ENCODE measurements around the gene CTRB2. TPM values are rescaled to one million over a fixed set of nuclear protein-coding genes. Genes with fewer than 3 reads are reported as not detected.

Gene CTRB2
- total and polyA plus RNA-seq, 3 donors from 2014 or later = 0.63 to 1.1 (median 0.69) TPM

DNA sequence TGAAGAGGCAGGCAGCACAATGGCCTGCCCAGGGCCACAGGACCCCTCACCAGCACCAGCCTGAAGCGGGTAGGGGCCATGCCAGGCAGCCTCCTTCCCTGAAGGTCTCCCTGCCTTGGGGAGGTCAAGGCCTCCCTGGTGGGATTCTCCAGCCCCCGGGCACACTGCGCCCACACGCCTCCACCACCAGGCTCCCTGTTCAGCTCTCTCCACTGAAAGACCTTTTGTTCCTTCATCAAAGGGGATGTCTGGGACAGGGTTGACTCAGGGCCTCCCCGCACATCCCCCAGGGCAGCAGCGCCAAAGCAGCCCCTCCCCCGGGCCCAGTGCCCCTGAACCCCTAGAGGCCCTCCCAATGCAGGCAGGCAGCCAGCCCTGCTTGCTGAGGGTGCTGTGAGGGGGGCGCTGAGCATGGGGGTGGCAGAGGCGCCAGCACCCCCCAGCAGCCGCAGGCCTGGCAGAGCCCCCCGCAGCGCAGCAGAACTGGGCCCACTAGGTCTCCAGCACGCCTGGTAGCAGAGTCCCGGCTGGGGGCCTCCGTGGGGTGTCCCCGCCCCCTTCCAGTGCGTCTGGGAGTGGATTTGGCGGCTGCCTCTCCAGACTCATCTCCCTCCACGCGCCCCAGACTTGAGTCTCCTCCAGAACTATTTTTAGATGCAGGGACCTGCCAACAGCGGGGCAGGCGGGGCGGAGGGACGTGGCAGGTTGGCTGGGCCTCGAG lies 31.3 kb upstream of the CTRB2 start:
- H3K4me1 ChIP-seq = peaks cover 70% of the 10 kb centered on the region
- no peak for TF ChIP-seq POLR2A (IDR thresholded peaks at IDR 0.05)
- TF ChIP-seq, protein P1, sequence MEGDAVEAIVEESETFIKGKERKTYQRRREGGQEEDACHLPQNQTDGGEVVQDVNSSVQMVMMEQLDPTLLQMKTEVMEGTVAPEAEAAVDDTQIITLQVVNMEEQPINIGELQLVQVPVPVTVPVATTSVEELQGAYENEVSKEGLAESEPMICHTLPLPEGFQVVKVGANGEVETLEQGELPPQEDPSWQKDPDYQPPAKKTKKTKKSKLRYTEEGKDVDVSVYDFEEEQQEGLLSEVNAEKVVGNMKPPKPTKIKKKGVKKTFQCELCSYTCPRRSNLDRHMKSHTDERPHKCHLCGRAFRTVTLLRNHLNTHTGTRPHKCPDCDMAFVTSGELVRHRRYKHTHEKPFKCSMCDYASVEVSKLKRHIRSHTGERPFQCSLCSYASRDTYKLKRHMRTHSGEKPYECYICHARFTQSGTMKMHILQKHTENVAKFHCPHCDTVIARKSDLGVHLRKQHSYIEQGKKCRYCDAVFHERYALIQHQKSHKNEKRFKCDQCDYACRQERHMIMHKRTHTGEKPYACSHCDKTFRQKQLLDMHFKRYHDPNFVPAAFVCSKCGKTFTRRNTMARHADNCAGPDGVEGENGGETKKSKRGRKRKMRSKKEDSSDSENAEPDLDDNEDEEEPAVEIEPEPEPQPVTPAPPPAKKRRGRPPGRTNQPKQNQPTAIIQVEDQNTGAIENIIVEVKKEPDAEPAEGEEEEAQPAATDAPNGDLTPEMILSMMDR (IDR thresholded peaks at IDR 0.05) = peak in 1 of 3 experiments; percentile 11
- H3K4me3 ChIP-seq = no peak overlapping the region
- WGBS, 2 donors = 28 to 60% methylated on average over 1 to 13 of the region's 25 CpGs
- no peaks in the 10 kb centered on the region for H3K36me3 ChIP-seq (ENCODE audit: low read depth, missing control alignments)
- intact Hi-C loops (cut with DNase I; ENCODE audit: low total_unique reads) = loop anchor here (10.0 kb wide), 1 partner anchor 147 kb away; no protein-coding TSS in a partner anchor
- no peaks in the 10 kb centered on the region for H3K9me3 ChIP-seq
- H3K27me3 ChIP-seq = no peaks in the 10 kb centered on the region
- peak; percentile 94 for DNase-seq
- peak overlapping the region; percentile 71 to 79 for H3K27ac ChIP-seq

DNA sequence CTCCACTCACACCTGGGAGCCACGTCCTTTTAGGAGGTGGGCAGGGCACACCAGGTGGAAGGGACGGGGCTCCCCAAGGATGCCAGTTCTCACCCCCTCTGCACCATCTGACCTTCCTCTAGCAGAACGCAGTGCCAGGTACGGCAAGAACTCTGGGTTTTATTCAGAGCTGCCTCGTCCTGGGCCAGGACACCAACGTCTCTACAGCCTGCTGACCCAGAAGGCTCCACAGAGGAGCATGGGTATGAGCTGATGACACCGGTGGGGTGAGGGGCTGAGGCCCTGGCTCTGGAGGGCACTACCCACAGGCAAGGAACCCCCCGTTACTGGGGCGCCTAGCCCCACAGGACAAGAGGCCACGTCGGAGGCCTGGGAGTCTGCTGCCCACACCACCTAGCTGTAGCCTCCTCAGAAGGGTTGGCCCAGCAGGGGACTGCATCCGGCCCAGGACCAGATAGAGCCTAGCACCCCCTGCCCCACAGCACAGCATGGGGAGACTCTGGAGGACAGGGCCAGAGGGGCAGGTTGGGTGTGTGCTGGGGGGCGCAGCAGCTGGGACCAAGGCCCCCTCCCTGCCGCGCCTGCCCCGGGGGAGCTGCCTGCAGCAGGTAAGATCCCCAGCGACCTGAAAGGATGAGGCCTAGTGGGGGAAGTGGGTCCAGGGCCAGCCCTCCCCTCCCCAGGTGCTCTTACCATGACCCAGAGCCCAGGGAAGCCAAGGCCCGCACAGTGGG lies 30.6 kb upstream of the CTRB2 start:
- Histone ChIP-seq H3K4me1 (peaks cover 65% of the 10 kb centered on the region), H3K27ac (peak overlapping the region; percentile 71 to 79), H3K36me3 (ENCODE audit: low read depth, missing control alignments) (no peaks in the 10 kb centered on the region), H3K9me3 (no peaks in the 10 kb centered on the region), H3K4me3 (no peak overlapping the region), H3K27me3 (no peaks in the 10 kb centered on the region)
- 65 to 73% methylated on average over 10 to 11 of the region's 18 CpGs for WGBS, 2 donors
- intact Hi-C loops (cut with DNase I; ENCODE audit: low total_unique reads) = loop anchor here (10.0 kb wide), 1 partner anchor 147 kb away; no protein-coding TSS in a partner anchor
- TF ChIP-seq POLR2A (IDR thresholded peaks at IDR 0.05) = no peak
- TF ChIP-seq, protein P1 (IDR thresholded peaks at IDR 0.05) = no peak
- DNase-seq = no peak

DNA sequence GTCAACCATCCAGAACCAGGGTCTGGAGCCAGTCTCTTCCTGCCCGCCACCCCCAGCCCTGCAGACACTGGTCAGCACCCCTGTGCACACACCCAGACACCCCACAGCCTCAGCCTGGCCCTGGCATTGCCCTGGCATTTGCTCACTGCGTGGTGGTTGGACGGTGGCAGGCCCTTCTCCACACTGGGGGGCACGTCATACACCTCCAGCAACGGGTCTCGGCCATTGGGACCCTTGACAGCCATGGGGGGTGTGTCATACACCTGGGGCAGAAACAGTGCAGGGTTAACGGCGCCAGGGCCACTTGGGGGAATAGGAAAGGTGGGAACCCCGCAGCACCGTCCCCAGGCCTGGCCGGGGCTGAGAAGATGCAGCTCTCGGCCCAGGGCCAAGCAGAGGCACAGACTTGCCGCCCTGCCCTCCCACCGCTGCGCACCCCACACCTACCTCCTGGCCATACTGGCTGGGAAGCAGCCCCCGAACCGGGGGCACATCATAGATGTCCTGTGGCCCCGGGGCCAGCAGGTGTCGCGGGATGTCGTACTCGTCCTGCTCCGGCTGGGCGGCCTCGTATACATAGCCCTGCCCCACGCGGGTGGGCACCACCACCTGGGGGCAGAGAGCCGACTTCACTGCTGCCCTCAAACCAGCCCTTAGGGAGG lies 29.9 kb upstream of the CTRB2 start:
- Histone ChIP-seq H3K27me3 (no peaks in the 10 kb centered on the region), H3K27ac (peak overlapping the region; percentile 71 to 79), H3K36me3 (ENCODE audit: low read depth, missing control alignments) (no peaks in the 10 kb centered on the region), H3K9me3 (no peaks in the 10 kb centered on the region), H3K4me3 (no peak overlapping the region), H3K4me1 (peaks cover 65% of the 10 kb centered on the region)
- intact Hi-C loops (cut with DNase I; ENCODE audit: low total_unique reads) = loop anchor here (10.0 kb wide), 1 partner anchor 148 kb away; no protein-coding TSS in a partner anchor
- 73 to 80% methylated on average over 13 to 25 of the region's 28 CpGs for whole genome bisulfite sequencing, 2 donors
- DNase-seq = no peak
- TF ChIP-seq, protein P1 (IDR thresholded peaks at IDR 0.05) = no peak
- TF ChIP-seq POLR2A (IDR thresholded peaks at IDR 0.05) = no peak

DNA sequence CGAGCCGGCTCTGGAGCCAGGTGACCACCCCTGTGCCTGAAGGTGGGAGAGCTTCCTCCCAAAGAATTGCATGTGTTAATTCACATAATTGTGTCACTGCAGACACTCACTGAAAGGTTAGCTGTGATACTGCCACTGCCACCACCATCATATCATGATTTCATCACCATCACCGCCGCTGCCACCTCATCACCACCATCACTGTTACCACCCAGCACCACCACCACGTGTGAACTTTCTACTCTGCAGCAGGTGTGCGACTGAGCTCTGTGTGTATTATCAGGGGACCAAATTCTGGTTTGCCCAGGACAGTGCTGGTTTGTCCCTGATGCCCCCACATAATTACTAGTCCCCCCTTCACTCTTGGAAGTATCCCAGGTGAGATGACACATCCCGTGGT lies 29.3 kb upstream of the CTRB2 start:
- intact Hi-C loops (cut with DNase I; ENCODE audit: low total_unique reads) = loop anchor here (10.0 kb wide), 1 partner anchor 149 kb away; no protein-coding TSS in a partner anchor
- no peak for DNase-seq
- no peak for TF ChIP-seq POLR2A (IDR thresholded peaks at IDR 0.05)
- TF ChIP-seq, protein P1 (IDR thresholded peaks at IDR 0.05) = no peak
- Histone ChIP-seq H3K9me3 (no peaks in the 10 kb centered on the region), H3K4me3 (no peak overlapping the region), H3K27ac (peak overlapping the region in 1 of 2 donors; percentile 79), H3K27me3 (no peaks in the 10 kb centered on the region), H3K4me1 (peaks cover 62% of the 10 kb centered on the region), H3K36me3 (ENCODE audit: low read depth, missing control alignments) (no peaks in the 10 kb centered on the region)
- 80 to 87% methylated on average over 7 of the region's 7 CpGs for WGBS, 2 donors
